Hepatocyte (in vitro differentiated cells): ENCODE data around the gene DDC.

ENCODE experiments used
- CTCF ChIP-seq: fragments of 200-600 bp; sonication (generic); IDR thresholded peaks from 2 replicates; pipeline ENCODE4 v1.5.1; 2016; ENCODE audit warnings: antibody characterized with exemption, mild to moderate bottlenecking; ENCODE audit not compliant: poor library complexity
- EZH2 ChIP-seq: fragments of 200-600 bp; sonication (generic); IDR thresholded peaks from 2 replicates; pipeline ENCODE4 v1.6.1; 2016; ENCODE audit warnings: antibody characterized with exemption, mild to moderate bottlenecking, borderline replicate concordance
- EZH2phosphoT487 ChIP-seq: fragments of 200-600 bp; sonication (generic); IDR thresholded peaks from one replicate; pipeline ENCODE4 v1.6.1; 2018; ENCODE audit warnings: antibody characterized with exemption, mild to moderate bottlenecking, low read depth, moderate library complexity; ENCODE audit not compliant: unreplicated experiment, severe bottlenecking

- TF ChIP-seq EZH2 = no peak
- no peak for TF ChIP-seq CTCF
- no peak for TF ChIP-seq EZH2phosphoT487
Observed at GRCh38 chr7:50411332-50411731, 153.9 kb downstream of the DDC start.
